Neural crest cell (in vitro differentiated cells): ENCODE results near the gene C4orf54. TPM values are rescaled to one million over a fixed set of nuclear protein-coding genes. Genes with fewer than 3 reads are reported as not detected.

Experiments used
- DNase-seq: peaks from one replicate; pipeline ENCODE4 v3.0.0; 2021; ENCODE audit warnings: low read depth, mixed read lengths, low spot score
- H3K27ac Mint-ChIP-seq: one replicate; pipeline ENCODE4 v1.8.0; 2021; ENCODE audit warnings: mild to moderate bottlenecking, mixed read lengths; ENCODE audit not compliant: unreplicated experiment
- H3K27me3 Mint-ChIP-seq: 2 replicates; pipeline ENCODE4 v1.8.0; 2021; ENCODE audit warnings: low read depth, mild to moderate bottlenecking, mixed read lengths
- H3K36me3 Mint-ChIP-seq: 2 replicates; pipeline ENCODE4 v1.8.0; 2021; ENCODE audit warnings: low read depth, mild to moderate bottlenecking, mixed read lengths
- H3K4me1 Mint-ChIP-seq: 2 replicates; pipeline ENCODE4 v1.8.0; 2021; ENCODE audit warnings: mixed read lengths
- H3K4me3 Mint-ChIP-seq: one replicate; pipeline ENCODE4 v1.8.0; 2021; ENCODE audit warnings: mild to moderate bottlenecking, mixed read lengths
- H3K9me3 Mint-ChIP-seq: 2 replicates; pipeline ENCODE4 v1.8.0; 2021; ENCODE audit warnings: mixed read lengths
- CTCF ChIP-seq: fragments of 200-600 bp; sonication (generic); conservative IDR thresholded peaks from 2 replicates; pipeline ENCODE4 v1.5.0; 2021; ENCODE audit warnings: antibody characterized with exemption, mild to moderate bottlenecking
- total RNA-seq: library from RNA; stranded (reverse); gene quantifications from 2 replicates; pipeline ENCODE4 v1.2.1, GENCODE V29; 2021

Gene C4orf54
- total RNA-seq, 1 donor from 2014 or later, result 0.05 TPM

GRCh38 chr4:99625369-99625768 lies 32.3 kb downstream of the C4orf54 start:
- peaks cover 6% of the 10 kb centered on the region for H3K4me1 Mint-ChIP-seq
- H3K27me3 Mint-ChIP-seq, result no peaks in the 10 kb centered on the region
- no peak for TF ChIP-seq CTCF
- no peaks in the 10 kb centered on the region for H3K36me3 Mint-ChIP-seq
- H3K27ac Mint-ChIP-seq, result no peak overlapping the region
- DNase-seq, result no peak
- no peak overlapping the region for H3K4me3 Mint-ChIP-seq
- H3K9me3 Mint-ChIP-seq, result no peaks in the 10 kb centered on the region

DNA sequence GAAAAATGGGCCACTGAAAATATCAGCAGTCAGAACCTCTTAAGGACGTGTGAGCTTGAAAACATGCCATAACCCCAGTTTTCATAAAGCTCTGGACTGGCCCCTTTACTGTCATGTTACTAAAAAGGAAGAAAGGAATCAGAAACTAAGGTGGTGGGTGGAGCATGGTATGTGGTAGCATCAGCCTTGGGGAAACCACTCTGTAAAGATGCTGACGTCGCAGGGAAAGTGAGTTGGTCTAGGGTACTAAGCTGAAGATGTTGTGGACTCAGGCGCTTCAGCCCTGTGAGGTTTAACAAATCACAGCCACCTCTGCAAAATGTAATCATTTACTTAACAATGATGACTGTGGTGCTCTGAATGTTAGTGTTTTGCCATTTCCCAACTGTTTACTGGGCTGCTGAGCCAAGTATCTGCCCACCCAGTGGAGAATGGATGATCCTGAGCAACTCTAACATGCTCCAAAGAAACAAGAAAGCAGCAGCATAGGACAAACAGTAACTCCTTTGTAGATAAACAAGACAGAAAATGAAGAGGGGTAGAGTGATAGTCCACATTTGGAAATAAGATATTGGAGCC lies 33.4 kb downstream of the C4orf54 start:
- Mint-ChIP-seq H3K27me3 (no peaks in the 10 kb centered on the region), H3K4me1 (peaks cover 6% of the 10 kb centered on the region), H3K27ac (no peak overlapping the region), H3K9me3 (no peaks in the 10 kb centered on the region), H3K36me3 (no peaks in the 10 kb centered on the region), H3K4me3 (no peak overlapping the region)
- no peak for DNase-seq
- no peak for TF ChIP-seq CTCF

GRCh38 chr4:99622341-99622740 lies 35.3 kb downstream of the C4orf54 start:
- Mint-ChIP-seq H3K27ac (no peak overlapping the region), H3K9me3 (no peaks in the 10 kb centered on the region), H3K4me3 (no peak overlapping the region), H3K4me1 (peaks cover 6% of the 10 kb centered on the region), H3K27me3 (no peaks in the 10 kb centered on the region), H3K36me3 (no peaks in the 10 kb centered on the region)
- no peak for DNase-seq
- TF ChIP-seq CTCF, result no peak

- no peaks in the 10 kb centered on the region for H3K27me3 Mint-ChIP-seq
- no peaks in the 10 kb centered on the region for H3K4me1 Mint-ChIP-seq
- no peak overlapping the region for H3K27ac Mint-ChIP-seq
- H3K36me3 Mint-ChIP-seq, result no peaks in the 10 kb centered on the region
- no peaks in the 10 kb centered on the region for H3K9me3 Mint-ChIP-seq
- H3K4me3 Mint-ChIP-seq, result no peak overlapping the region
- no peak for DNase-seq
- no peak for TF ChIP-seq CTCF
Observed at GRCh38 chr4:99617374-99617773, 40.3 kb downstream of the C4orf54 start.

DNA sequence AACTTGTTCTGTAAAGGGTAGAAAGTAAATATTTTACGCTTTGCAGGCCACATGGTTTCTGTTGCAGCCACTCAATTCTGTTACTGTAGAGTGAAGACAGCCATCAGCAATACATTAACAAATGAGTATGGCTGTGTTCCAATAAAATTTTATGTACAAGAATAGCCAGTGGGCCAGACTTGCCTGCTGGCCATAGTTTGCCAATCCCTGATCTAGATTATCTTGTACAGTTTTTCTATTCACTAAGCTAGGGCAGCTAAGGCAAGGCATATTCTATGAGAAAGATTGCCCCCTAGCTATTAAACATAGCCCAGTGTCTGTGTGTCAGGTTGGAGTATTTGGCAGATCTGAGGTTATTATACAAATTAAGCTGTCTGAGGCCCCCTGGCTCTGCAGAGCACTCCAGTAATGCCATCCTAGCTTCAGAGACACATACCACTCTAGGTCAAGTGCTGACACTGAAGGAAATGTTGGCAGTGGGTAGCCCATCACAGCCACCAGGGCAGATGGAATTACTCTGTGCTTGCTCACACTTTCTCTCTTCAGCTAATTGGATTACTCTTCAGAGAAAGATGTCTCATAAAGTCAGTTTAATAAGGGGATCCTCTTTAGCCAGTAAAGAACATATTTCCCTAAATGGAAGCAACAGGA lies 42.3 kb downstream of the C4orf54 start:
- Mint-ChIP-seq H3K36me3 (no peaks in the 10 kb centered on the region), H3K9me3 (no peaks in the 10 kb centered on the region), H3K4me3 (no peak overlapping the region), H3K27me3 (no peaks in the 10 kb centered on the region), H3K27ac (no peak overlapping the region), H3K4me1 (no peaks in the 10 kb centered on the region)
- TF ChIP-seq CTCF, result no peak
- DNase-seq, result no peak
